H1 (cell line): Measurements from ENCODE around the gene OLFM3. TPM values are rescaled to one million over a fixed set of nuclear protein-coding genes. Genes with fewer than 3 reads are reported as not detected.

Experiments used
- CTCF ChIA-PET: fragments of 300-600 bp; sonication (Branson Sonifier 250); formaldehyde crosslinking; loops from one replicate; lab custom pipeline; 2021; ENCODE audit not compliant: partially characterized antibody; lab: Charles Lee
- POLR2A ChIA-PET: fragments of 300-600 bp; sonication (Branson Sonifier 250); formaldehyde crosslinking; loops from one replicate; lab custom pipeline; 2021; ENCODE audit warnings: inconsistent platforms; ENCODE audit not compliant: partially characterized antibody; lab: Charles Lee
- DNase-seq, 2 experiments: peaks; one replicate each; pipeline versions ENCODE4 v3.0.0 to v3.0.0-alpha.2; 2010 to 2022; ENCODE audit warnings: low spot score in 2 of 2, low read depth in 1 of 2, mixed read lengths in 1 of 2
- FAIRE-seq: peaks from 2 replicates; lab custom pipeline; 2011; peaks lifted over from hg19 to GRCh38; lab: Jason Lieb, UNC
- H2AFZ ChIP-seq: 2 replicates; pipeline ENCODE4 v1.8.1; 2012; ENCODE audit warnings: low read length, inconsistent platforms
- H2AK5ac ChIP-seq: 2 replicates; pipeline ENCODE4 v1.6.1; 2013; ENCODE audit warnings: low read depth, low read length
- H2BK120ac ChIP-seq: replicated peaks from 2 replicates; pipeline ENCODE3; 2013; ENCODE audit warnings: low read depth, low read length, inconsistent platforms
- H2BK12ac ChIP-seq: 2 replicates; pipeline ENCODE4 v1.6.1; 2013; ENCODE audit warnings: low read depth, low read length
- H2BK15ac ChIP-seq: 2 replicates; pipeline ENCODE4 v1.6.1; 2013; ENCODE audit warnings: low read length
- H2BK20ac ChIP-seq: 2 replicates; pipeline ENCODE4 v1.6.1; 2013; ENCODE audit warnings: low read length
- H2BK5ac ChIP-seq: 2 replicates; pipeline ENCODE4 v1.6.1; 2013; ENCODE audit warnings: low read depth, low read length
- H3K14ac ChIP-seq: 2 replicates; pipeline ENCODE4 v1.6.1; 2013; ENCODE audit warnings: inconsistent platforms; ENCODE audit not compliant: insufficient read length
- H3K18ac ChIP-seq: 2 replicates; pipeline ENCODE4 v1.6.1; 2013; ENCODE audit warnings: low read length; ENCODE audit errors: extremely low read depth
- H3K23ac ChIP-seq: 2 replicates; pipeline ENCODE4 v1.6.1; 2013; ENCODE audit warnings: inconsistent platforms; ENCODE audit not compliant: insufficient read length
- H3K23me2 ChIP-seq: 2 replicates; pipeline ENCODE4 v1.6.1; 2013; ENCODE audit warnings: low read depth, low read length
- H3K27ac ChIP-seq: 2 replicates; pipeline ENCODE4 v1.6.1; 2011; ENCODE audit warnings: low read depth, low read length, inconsistent platforms
- H3K27me3 ChIP-seq, 4 experiments: replicated peaks in 1 of 4; 1 replicate in 1 of 4; 2 replicates in 3 of 4; pipeline versions ENCODE4 v1.6.1 to v1.8.1; 2011 to 2013; ENCODE audit warnings: low read length in 3 of 4, mild to moderate bottlenecking in 3 of 4, inconsistent platforms in 2 of 4, mixed read lengths in 2 of 4, moderate library complexity in 1 of 4; ENCODE audit not compliant: control insufficient read depth in 3 of 4, insufficient read depth in 3 of 4; ENCODE audit errors: extremely low read depth in 1 of 4
- H3K36me3 ChIP-seq, 4 experiments: 2 replicates each; pipeline versions ENCODE4 v1.6.1 to v1.8.1; 2011 to 2013; ENCODE audit warnings: mild to moderate bottlenecking in 4 of 4, low read length in 3 of 4, moderate library complexity in 2 of 4, control low read depth in 1 of 4, inconsistent platforms in 1 of 4; ENCODE audit not compliant: insufficient read depth in 4 of 4, control insufficient read depth in 2 of 4
- H3K4ac ChIP-seq: replicated peaks from 2 replicates; pipeline ENCODE3; 2013; ENCODE audit warnings: low read length, low read depth, mixed read lengths, inconsistent platforms; ENCODE audit not compliant: insufficient read length
- H3K4me1 ChIP-seq, 4 experiments: replicated peaks in 1 of 4; 1 replicate in 1 of 4; 2 replicates in 3 of 4; pipeline versions ENCODE4 v1.6.1 to v1.8.1; 2011 to 2013; ENCODE audit warnings: low read length in 3 of 4, inconsistent platforms in 2 of 4, mixed read lengths in 1 of 4; ENCODE audit not compliant: insufficient read depth in 4 of 4, control insufficient read depth in 3 of 4
- H3K4me2 ChIP-seq, 2 experiments: 2 replicates each; pipeline versions ENCODE4 v1.6.1 to v1.8.1; 2011 to 2013; ENCODE audit warnings: low read depth in 2 of 2, low read length in 2 of 2, control low read depth in 1 of 2, inconsistent platforms in 1 of 2, mild to moderate bottlenecking in 1 of 2; ENCODE audit not compliant: insufficient read depth in 1 of 2
- H3K4me3 ChIP-seq, 4 experiments: fragments of 200-600, 300-600 bp in 1 of 4; sonication (generic), shearing (Covaris generic), sonication (Bioruptor Twin) in 1 of 4; 2 replicates each; pipeline versions ENCODE4 v1.5.1 to v1.8.1; 2011 to 2016; ENCODE audit warnings: low read length in 4 of 4, low read depth in 3 of 4, control low read depth in 2 of 4, inconsistent platforms in 2 of 4, mild to moderate bottlenecking in 2 of 4, mixed read lengths in 1 of 4, moderate library complexity in 1 of 4; ENCODE audit not compliant: insufficient read depth in 2 of 4; ENCODE audit errors: extremely low read depth in 1 of 4
- H3K56ac ChIP-seq: replicated peaks from 2 replicates; pipeline ENCODE3; 2013; ENCODE audit warnings: low read depth, mild to moderate bottlenecking, mixed read lengths, low read length, inconsistent platforms; ENCODE audit not compliant: insufficient read length
- H3K79me1 ChIP-seq: 2 replicates; pipeline ENCODE4 v1.6.1; 2013; ENCODE audit warnings: low read depth, low read length, control low read depth
- H3K79me2 ChIP-seq, 2 experiments: 2 replicates each; pipeline versions ENCODE4 v1.6.1 to v1.8.1; 2012 to 2013; ENCODE audit warnings: low read length in 2 of 2, mild to moderate bottlenecking in 2 of 2, inconsistent platforms in 1 of 2; ENCODE audit not compliant: insufficient read depth in 2 of 2, control insufficient read depth in 1 of 2
- H3K9ac ChIP-seq, 4 experiments: replicated peaks in 1 of 4; 1 replicate in 1 of 4; 2 replicates in 3 of 4; pipeline versions ENCODE4 v1.6.1 to v1.8.1; 2011 to 2013; ENCODE audit warnings: low read depth in 3 of 4, low read length in 3 of 4, control low read depth in 2 of 4, mild to moderate bottlenecking in 2 of 4, moderate library complexity in 2 of 4, inconsistent platforms in 1 of 4; ENCODE audit errors: extremely low read depth in 1 of 4
- H3K9me3 ChIP-seq, 2 experiments: 2 replicates each; pipeline versions ENCODE4 v1.6.1 to v1.8.1; 2012 to 2013; ENCODE audit warnings: mild to moderate bottlenecking in 2 of 2, moderate library complexity in 2 of 2, control low read depth in 1 of 2, inconsistent platforms in 1 of 2, low read depth in 1 of 2, low read length in 1 of 2, mixed read lengths in 1 of 2; ENCODE audit not compliant: insufficient read depth in 2 of 2
- H4K20me1 ChIP-seq, 2 experiments: replicated peaks in 1 of 2; 2 replicates each; pipeline versions ENCODE3 to v1.8.1; 2011 to 2013; ENCODE audit warnings: inconsistent platforms in 2 of 2, low read length in 2 of 2, mild to moderate bottlenecking in 1 of 2; ENCODE audit not compliant: insufficient read depth in 2 of 2, control insufficient read depth in 1 of 2
- H4K5ac ChIP-seq: 2 replicates; pipeline ENCODE4 v1.6.1; 2013; ENCODE audit warnings: low read length, low read depth, mixed read lengths, inconsistent platforms; ENCODE audit not compliant: insufficient read length
- H4K8ac ChIP-seq: 2 replicates; pipeline ENCODE4 v1.8.0; 2013; ENCODE audit warnings: mild to moderate bottlenecking, moderate library complexity, low read length, inconsistent platforms; ENCODE audit not compliant: insufficient read depth; ENCODE audit errors: extremely low read depth
- H4K91ac ChIP-seq: replicated peaks from 2 replicates; pipeline ENCODE3; 2013; ENCODE audit warnings: low read length, mixed read lengths, inconsistent platforms; ENCODE audit not compliant: insufficient read length
- CHD2 ChIP-seq: IDR thresholded peaks from 2 replicates; pipeline ENCODE4 v1.6.1; 2012; ENCODE audit warnings: low read length, improper control_type of control experiment
- RAD21 ChIP-seq, 2 experiments: IDR thresholded peaks in 1 of 2; conservative IDR thresholded peaks in 1 of 2; 2 replicates each; pipeline ENCODE4 v1.6.1; 2011; ENCODE audit warnings: low read depth in 2 of 2, low read length in 2 of 2, improper control_type of control experiment in 1 of 2, inconsistent platforms in 1 of 2, mild to moderate bottlenecking in 1 of 2, moderate library complexity in 1 of 2
- WGBS, 2 experiments: shearing (Covaris generic) in 1 of 2; methylation state at CpG; one replicate each; pipeline versions ENCODE4 v1.1.6 to v1.1.7; 2013 to 2015; ENCODE audit warnings: low lambda C conversion rate in 2 of 2, mixed read lengths in 2 of 2, inconsistent platforms in 1 of 2, low coverage in 1 of 2, missing lambda C conversion rate in 1 of 2; ENCODE audit not compliant: insufficient replicate concordance in 2 of 2, insufficient coverage in 1 of 2, insufficient read length in 1 of 2; ENCODE audit errors: extremely low coverage in 1 of 2, missing lambda C conversion rate in 1 of 2; 5-methylcytosine and 5-hydroxymethylcytosine counted together
- polyA plus RNA-seq, 7 experiments: library from polyadenylated mRNA; depleted of rRNA in 3 of 7; stranded (reverse) in 5 of 7; unstranded in 2 of 7; fragments of >200 nt in 5 of 7; fragments of 200-250 nt in 2 of 7; gene quantifications; 1 replicate in 5 of 7; 2 replicates in 1 of 7; 4 replicates in 1 of 7; pipeline versions ENCODE4 v1.2.1 to v1.2.3, GENCODE V29; 2011 to 2013; ENCODE audit warnings: missing spikeins in 2 of 7, mixed read lengths in 2 of 7
- total RNA-seq: library from RNA; stranded (reverse); fragmentation: NEBNext Ultra II Directional; extraction: Animal tissue kit (Norgen Biotek cat#: 25700); gene quantifications from 2 replicates; pipeline ENCODE4 v1.2.1, GENCODE V29; 2021

OLFM3 gene
- total and polyA plus RNA-seq, 2 of the 8 experiments (the other 6 are each of a cell fraction or from before 2014, with no cell fraction given): 0.30 to 0.32 TPM

DNA sequence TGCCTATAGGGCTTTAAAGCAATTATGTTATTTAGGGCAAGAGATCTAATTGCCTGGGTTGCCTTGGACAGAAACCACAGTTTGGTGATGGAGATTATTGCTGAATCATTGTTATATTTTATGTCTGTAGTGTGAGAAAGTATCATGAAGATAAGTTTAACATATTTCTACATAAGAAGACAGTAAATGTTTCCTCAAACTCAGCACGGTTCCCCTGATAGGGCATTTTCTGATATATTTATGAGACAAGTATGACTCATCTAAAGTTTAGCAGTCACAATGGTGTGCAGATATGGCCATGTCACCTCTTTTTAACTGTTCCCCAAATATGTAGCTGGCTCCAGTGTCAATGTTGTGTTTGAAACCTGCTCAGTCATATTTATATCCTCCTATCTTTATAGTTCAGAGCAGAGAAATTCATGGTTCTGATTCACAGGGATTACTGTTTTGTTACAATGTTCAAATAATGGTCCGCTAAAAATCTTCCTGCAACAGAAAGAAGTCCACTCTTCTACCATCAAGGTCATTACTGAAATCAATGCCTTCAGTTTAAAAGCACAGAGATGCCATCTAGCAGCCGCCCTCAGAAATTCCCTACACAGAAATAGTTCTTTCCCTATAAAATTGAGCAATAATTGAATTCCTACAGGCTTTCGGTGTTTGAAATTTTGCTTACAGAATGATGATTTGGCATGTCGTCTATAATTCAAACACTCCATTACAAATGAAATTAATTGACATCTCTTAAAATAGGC lies 3.7 kb downstream of the OLFM3 start:
- ChIA-PET CTCF (interaction anchor here (1.0 to 2.9 kb wide), 4 partner anchors 147 to 443 kb away, joined by 3 to 10 read pairs (median 4); no protein-coding TSS in a partner anchor), POLR2A (no interaction called here)
- Histone ChIP-seq H3K4me3 (no peak overlapping the region), H3K9me3 (no peaks in the 10 kb centered on the region), H4K8ac (no peak overlapping the region), H3K9ac (no peak overlapping the region), H3K56ac (no peak overlapping the region), H2BK12ac (no peak overlapping the region), H3K27ac (no peak overlapping the region), H4K5ac (no peak overlapping the region), H2BK20ac (no peak overlapping the region), H3K27me3 (no peaks in the 10 kb centered on the region), H3K18ac (no peak overlapping the region), H2BK5ac (no peak overlapping the region), H2AFZ (no peak overlapping the region), H2BK15ac (no peak overlapping the region), H3K4me1 (no peaks in the 10 kb centered on the region; a peak in 1 of 7 replicates), H3K4me2 (no peak overlapping the region), H3K14ac (no peak overlapping the region), H3K23me2 (peaks cover 9% of the 10 kb centered on the region), H3K4ac (no peak overlapping the region), H3K36me3 (no peaks in the 10 kb centered on the region), H3K79me2 (no peaks in the 10 kb centered on the region), H4K91ac (no peak overlapping the region), H2AK5ac (no peak overlapping the region), H2BK120ac (no peak overlapping the region), H3K79me1 (no peaks in the 10 kb centered on the region), H3K23ac (no peak overlapping the region), H4K20me1 (peaks cover 0 to 1% of the 10 kb centered on the region in 2 experiments)
- DNase-seq (no peak), FAIRE-seq (no peak)
- TF ChIP-seq CHD2: no peak
- TF ChIP-seq RAD21 (IDR thresholded peaks at IDR 0.05 in 1 of 2, conservative IDR thresholded peaks at IDR 0.05 in 1 of 2; ENCODE audit: low read depth in 2 of 2, low read length in 2 of 2): peak; percentile 19 to 23; a peak in 2 of 4 replicates
- 87% methylated on average over 5 of the region's 5 CpGs; no CpG with 5 or more reads in 1 of the 2 experiments for WGBS, 2 experiments
